ENCODE results near the gene TMEM255B.

The TMEM255B gene

DNA sequence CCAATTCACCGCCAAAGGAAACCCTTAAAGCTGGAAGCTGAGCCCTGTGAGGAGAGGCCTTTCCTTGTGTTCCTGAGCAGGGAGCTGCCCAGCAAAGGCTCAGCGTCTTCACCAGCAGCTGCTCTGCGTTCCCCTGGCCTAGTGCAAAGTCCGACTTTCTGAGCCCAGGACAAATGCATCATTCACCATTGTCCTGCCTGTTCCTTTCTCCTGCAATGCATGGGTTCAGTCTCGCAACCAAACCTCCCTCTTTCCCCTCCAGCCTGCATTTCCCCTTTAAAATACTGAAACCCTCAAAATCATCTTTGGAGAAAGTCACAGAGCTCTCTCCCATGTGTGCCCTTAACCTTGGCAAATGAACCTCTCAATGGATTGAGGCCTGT lies 12.9 kb upstream of the TMEM255B start:
- H3K4me3 ChIP-seq (ENCODE audit: low read depth, low read length), result no peak overlapping the region
- TF ChIP-seq, protein P1, sequence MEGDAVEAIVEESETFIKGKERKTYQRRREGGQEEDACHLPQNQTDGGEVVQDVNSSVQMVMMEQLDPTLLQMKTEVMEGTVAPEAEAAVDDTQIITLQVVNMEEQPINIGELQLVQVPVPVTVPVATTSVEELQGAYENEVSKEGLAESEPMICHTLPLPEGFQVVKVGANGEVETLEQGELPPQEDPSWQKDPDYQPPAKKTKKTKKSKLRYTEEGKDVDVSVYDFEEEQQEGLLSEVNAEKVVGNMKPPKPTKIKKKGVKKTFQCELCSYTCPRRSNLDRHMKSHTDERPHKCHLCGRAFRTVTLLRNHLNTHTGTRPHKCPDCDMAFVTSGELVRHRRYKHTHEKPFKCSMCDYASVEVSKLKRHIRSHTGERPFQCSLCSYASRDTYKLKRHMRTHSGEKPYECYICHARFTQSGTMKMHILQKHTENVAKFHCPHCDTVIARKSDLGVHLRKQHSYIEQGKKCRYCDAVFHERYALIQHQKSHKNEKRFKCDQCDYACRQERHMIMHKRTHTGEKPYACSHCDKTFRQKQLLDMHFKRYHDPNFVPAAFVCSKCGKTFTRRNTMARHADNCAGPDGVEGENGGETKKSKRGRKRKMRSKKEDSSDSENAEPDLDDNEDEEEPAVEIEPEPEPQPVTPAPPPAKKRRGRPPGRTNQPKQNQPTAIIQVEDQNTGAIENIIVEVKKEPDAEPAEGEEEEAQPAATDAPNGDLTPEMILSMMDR (IDR thresholded peaks at IDR 0.05; ENCODE audit: low read depth, low read length, missing control alignments), result no peak
- no peak for DNase-seq (ENCODE audit: low read depth)
- in situ Hi-C loops (cut with HindIII; ENCODE audit: low sequenced_read_pairs), result no loop called here

DNA sequence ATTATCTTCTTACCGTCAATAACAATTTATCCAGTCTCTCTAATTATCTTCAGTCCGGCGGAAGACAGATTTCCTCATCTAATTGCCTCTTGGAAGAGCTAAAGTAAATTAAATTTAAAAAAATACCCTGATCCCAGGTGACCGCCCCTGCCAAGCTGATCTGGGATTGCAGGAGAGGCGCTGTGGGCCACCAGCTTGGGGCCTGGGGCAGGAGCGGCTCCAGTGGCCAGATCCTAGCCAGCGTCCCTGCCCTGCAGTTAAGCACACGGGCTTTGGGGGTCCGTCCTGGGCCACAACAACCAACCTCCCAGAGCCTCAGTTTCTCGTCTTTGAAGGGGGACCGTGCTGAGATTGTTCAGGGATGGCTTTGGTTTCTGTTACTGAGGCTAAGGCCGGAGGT lies 12.4 kb upstream of the TMEM255B start:
- in situ Hi-C loops (cut with HindIII; ENCODE audit: low sequenced_read_pairs), result no loop called here
- TF ChIP-seq, protein P1 (IDR thresholded peaks at IDR 0.05; ENCODE audit: low read depth, low read length, missing control alignments), result no peak
- no peak for DNase-seq (ENCODE audit: low read depth)
- H3K4me3 ChIP-seq (ENCODE audit: low read depth, low read length), result no peak overlapping the region

DNA sequence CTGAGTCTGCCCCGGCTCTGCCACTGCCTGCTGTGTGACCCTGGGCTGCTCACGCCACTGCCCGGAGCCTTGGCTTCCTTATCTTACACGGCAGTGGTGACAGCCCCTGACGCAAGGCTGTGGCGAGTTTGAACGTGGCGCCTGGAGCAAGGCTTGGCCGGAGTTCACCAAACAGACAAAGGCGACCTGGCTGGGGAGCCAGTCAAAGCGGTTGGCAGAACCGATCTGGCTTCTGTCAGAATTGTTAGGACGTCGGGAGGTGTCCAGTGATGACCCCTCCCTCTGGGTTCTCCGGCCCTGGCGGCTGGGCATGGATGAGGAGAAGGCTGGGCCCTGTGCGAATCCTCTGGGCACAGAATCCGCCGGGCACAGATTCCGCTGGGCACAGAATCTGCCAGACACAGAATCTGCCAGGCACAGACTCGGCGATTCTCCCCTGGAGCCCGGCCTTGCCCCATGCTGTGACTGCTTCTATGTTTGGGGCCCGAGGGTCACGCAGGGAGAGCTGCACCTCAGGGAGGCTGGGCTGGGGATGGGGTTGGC lies 11.7 kb upstream of the TMEM255B start:
- H3K4me3 ChIP-seq (ENCODE audit: low read depth, low read length), result no peak overlapping the region
- no peak for DNase-seq (ENCODE audit: low read depth)
- in situ Hi-C loops (cut with HindIII; ENCODE audit: low sequenced_read_pairs), result no loop called here
- TF ChIP-seq, protein P1 (IDR thresholded peaks at IDR 0.05; ENCODE audit: low read depth, low read length, missing control alignments), result no peak

DNA sequence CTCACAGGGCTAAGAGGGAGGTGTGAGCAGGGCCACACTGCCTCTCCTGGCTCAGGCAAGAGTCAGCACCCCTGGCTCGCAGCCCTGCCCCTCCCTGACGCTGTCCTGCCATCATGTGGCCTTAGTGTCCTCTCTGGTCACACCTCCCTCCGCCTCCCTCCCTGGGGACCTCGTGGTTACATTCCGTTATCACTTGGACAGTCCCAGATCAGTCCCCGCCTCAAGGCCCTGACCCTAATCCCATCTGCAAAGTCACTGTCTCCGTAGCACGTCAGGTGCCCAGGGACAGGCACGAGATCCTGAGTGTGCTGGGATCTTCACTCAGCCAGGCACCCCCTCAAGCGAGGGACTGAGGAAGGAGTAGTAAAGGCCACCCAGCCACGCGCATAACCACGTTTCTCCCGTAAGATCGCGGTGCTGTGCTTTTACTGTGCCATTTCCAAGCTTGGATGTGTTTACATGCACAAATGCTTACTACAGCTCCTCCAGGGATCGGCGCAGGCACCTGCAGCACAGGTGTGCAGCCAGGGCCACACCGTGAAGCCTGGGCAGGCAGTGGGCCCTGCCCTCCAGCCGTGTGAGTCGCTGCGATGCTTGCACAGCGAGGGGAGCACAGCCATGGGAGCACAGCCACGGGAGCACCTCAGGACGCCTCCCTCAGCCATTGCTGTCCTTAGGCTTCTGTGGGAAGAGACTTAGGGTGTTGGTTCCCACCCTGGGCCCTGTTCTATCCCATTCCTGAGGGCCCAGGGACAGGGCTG lies 10.7 kb upstream of the TMEM255B start:
- TF ChIP-seq, protein P1 (IDR thresholded peaks at IDR 0.05; ENCODE audit: low read depth, low read length, missing control alignments), result no peak
- in situ Hi-C loops (cut with HindIII; ENCODE audit: low sequenced_read_pairs), result no loop called here
- no peak overlapping the region for H3K4me3 ChIP-seq (ENCODE audit: low read depth, low read length)

DNA sequence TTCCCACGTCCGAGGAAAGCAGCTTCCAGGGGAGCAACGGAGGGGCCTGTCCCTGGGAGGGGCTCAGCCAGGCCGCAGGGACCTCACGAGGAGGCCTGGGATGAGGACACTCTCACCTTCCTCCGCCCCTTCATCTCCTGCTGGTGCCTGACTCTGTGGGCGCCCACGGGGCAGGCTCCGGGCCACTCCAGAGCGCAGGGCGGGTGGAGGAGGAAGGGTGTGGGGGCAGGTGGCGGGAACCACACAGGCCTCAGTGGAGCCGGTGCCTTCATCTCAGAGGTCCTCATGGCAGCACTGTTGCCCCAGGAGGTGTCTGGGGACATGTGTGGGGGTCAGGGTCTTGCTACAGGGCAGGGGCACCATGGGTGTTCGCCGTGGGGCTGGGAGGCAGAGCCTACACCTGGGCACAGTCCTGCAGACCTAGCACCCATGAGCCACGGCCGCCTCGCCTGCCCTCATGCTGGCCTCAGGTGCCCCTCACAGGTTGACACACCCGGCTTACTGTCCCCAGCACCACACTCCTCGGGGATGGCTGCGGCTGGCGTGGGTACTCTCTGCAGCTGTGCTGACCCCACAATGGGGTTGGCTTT lies 10.1 kb upstream of the TMEM255B start:
- in situ Hi-C loops (cut with HindIII; ENCODE audit: low sequenced_read_pairs), result no loop called here
- no peak overlapping the region for H3K4me3 ChIP-seq (ENCODE audit: low read depth, low read length)
- TF ChIP-seq, protein P1 (IDR thresholded peaks at IDR 0.05; ENCODE audit: low read depth, low read length, missing control alignments), result no peak
- DNase-seq (ENCODE audit: low read depth), result no peak

More for the DNA sequence above, 10.7 kb upstream of the TMEM255B start:
- no peak for DNase-seq (ENCODE audit: low read depth)

DNA sequence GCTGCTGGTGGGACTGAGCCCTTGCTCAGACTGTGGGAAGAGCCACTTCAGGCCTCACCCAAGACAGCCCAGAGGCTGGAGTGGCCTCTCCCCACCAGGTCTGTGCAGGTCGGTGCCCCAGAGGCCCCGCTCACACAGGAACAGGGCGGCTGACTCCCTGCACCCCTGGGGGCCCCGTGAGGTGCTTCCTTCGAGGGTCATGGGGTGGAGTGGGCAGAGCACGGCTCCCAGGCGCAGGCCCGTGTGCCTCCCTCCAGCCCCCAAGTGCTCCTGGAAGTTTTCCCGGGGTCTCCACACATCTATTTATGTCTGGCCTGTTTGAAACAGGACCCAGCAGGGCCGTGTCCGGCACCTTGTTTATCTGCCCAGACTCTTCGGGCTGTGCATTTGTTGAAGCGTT lies 9.5 kb upstream of the TMEM255B start:
- TF ChIP-seq, protein P1 (IDR thresholded peaks at IDR 0.05; ENCODE audit: low read depth, low read length, missing control alignments), result no peak
- DNase-seq (ENCODE audit: low read depth), result no peak
- no peak overlapping the region for H3K4me3 ChIP-seq (ENCODE audit: low read depth, low read length)
- in situ Hi-C loops (cut with HindIII; ENCODE audit: low sequenced_read_pairs), result no loop called here
